ENCODE results near the gene TAGLN.
A peak's percentile ranks its signal among the peaks of the same experiment; 100 is the strongest.

Gene TAGLN

GRCh38 chr11:117171404-117172061 is 27.6 kb upstream of the TAGLN start:
- intact Hi-C loops (cut with DNase I; ENCODE audit: low total_unique reads) = no loop called here
- TF ChIP-seq, protein P1, sequence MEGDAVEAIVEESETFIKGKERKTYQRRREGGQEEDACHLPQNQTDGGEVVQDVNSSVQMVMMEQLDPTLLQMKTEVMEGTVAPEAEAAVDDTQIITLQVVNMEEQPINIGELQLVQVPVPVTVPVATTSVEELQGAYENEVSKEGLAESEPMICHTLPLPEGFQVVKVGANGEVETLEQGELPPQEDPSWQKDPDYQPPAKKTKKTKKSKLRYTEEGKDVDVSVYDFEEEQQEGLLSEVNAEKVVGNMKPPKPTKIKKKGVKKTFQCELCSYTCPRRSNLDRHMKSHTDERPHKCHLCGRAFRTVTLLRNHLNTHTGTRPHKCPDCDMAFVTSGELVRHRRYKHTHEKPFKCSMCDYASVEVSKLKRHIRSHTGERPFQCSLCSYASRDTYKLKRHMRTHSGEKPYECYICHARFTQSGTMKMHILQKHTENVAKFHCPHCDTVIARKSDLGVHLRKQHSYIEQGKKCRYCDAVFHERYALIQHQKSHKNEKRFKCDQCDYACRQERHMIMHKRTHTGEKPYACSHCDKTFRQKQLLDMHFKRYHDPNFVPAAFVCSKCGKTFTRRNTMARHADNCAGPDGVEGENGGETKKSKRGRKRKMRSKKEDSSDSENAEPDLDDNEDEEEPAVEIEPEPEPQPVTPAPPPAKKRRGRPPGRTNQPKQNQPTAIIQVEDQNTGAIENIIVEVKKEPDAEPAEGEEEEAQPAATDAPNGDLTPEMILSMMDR (IDR thresholded peaks at IDR 0.05) = no peak
- H3K9me3 ChIP-seq = no peaks in the 10 kb centered on the region
- H3K36me3 ChIP-seq = peaks cover 30 to 44% (median 34%) of the 10 kb centered on the region in 3 donors
- peaks cover 0 to 8% (median 0%) of the 10 kb centered on the region in 4 donors for H3K4me1 ChIP-seq
- no peak for DNase-seq
- H3K27me3 ChIP-seq = no peaks in the 10 kb centered on the region
- no peak overlapping the region for H3K4me3 ChIP-seq
- H3K27ac ChIP-seq = peak overlapping the region in 1 of 2 donors; percentile 19

DNA sequence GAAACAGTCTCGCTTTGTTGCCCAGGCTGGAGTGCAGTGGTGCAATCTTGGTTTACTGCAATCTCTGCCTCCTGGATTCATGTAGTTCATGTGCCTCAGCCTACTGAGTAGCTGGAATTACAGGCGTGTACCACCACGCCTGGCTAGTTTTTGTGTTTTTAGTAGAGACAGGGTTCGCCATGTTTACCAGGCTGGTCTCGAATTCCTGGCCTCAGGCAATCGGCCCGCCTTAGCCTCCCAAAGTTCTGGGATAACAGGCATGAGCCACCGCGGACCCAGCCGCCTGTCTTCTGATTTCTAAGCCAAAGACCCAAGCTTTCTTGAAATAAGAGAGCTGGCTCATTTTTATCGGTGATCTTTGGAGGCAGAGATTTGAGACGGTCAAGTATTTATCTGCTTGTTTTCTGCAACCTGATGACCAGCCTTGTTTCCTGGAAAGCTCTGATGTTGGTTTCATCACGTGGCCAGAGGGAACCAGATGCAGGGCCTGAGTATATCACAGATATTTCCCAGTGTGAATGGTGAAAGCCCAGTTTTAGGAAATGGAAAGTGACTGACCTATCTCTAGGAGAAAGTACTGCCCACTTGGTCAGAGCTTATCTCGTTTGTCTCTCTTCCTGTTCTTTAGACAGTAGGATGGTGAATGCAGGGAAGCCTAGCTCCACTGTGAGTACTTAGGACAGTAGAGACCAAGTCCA is 26.3 kb upstream of the TAGLN start:
- peaks cover 0 to 4% (median 3%) of the 10 kb centered on the region in 4 donors for H3K4me1 ChIP-seq
- H3K27me3 ChIP-seq = no peaks in the 10 kb centered on the region
- intact Hi-C loops (cut with DNase I; ENCODE audit: low total_unique reads) = no loop called here
- H3K36me3 ChIP-seq = peaks cover 20 to 32% (median 22%) of the 10 kb centered on the region in 3 donors
- H3K27ac ChIP-seq = peak overlapping the region; percentile 10 to 37
- H3K4me3 ChIP-seq = no peak overlapping the region
- H3K9me3 ChIP-seq = no peaks in the 10 kb centered on the region
- TF ChIP-seq, protein P1 (IDR thresholded peaks at IDR 0.05) = no peak
- DNase-seq = no peak

DNA sequence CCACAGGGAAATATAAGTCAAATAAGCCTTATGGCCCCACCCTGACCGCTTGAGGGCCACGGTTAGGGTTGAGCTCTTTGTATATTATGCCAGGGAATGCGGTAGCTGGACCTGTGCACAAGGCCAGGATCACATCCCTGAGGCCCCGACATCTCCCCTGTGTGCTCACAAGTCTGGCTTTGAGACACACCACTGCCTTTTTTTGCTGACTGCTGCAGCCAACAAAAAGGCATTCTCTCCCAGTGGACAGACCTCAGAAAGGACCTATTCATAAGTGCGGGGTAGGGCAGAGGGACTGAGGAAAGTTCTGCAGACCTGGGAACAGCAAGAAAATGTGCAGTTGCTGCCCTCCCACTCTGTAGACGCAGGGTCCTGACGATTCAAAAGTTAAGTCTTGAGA is 24.1 kb upstream of the TAGLN start:
- no peak for DNase-seq
- H3K36me3 ChIP-seq = peaks cover 7 to 15% (median 7%) of the 10 kb centered on the region in 3 donors
- H3K4me1 ChIP-seq = peaks cover 0 to 19% (median 13%) of the 10 kb centered on the region in 4 donors
- H3K4me3 ChIP-seq = no peak overlapping the region
- intact Hi-C loops (cut with DNase I; ENCODE audit: low total_unique reads) = no loop called here
- TF ChIP-seq, protein P1 (IDR thresholded peaks at IDR 0.05) = no peak
- no peak overlapping the region for H3K27ac ChIP-seq
- no peaks in the 10 kb centered on the region for H3K9me3 ChIP-seq
- H3K27me3 ChIP-seq = no peaks in the 10 kb centered on the region

GRCh38 chr11:117175781-117176180 is 23.4 kb upstream of the TAGLN start:
- no peak overlapping the region for H3K4me3 ChIP-seq
- no peaks in the 10 kb centered on the region for H3K9me3 ChIP-seq
- H3K4me1 ChIP-seq = peaks cover 2 to 25% (median 20%) of the 10 kb centered on the region in 4 donors
- H3K36me3 ChIP-seq = peaks cover under 1 to 10% (median 7%) of the 10 kb centered on the region in 3 donors
- DNase-seq = no peak
- intact Hi-C loops (cut with DNase I; ENCODE audit: low total_unique reads) = no loop called here
- H3K27me3 ChIP-seq = no peaks in the 10 kb centered on the region
- TF ChIP-seq, protein P1 (IDR thresholded peaks at IDR 0.05) = no peak
- no peak overlapping the region for H3K27ac ChIP-seq

GRCh38 chr11:117176186-117176585 is 23.0 kb upstream of the TAGLN start:
- TF ChIP-seq, protein P1 (IDR thresholded peaks at IDR 0.05) = no peak
- Histone ChIP-seq H3K27me3 (no peaks in the 10 kb centered on the region), H3K27ac (no peak overlapping the region), H3K9me3 (no peaks in the 10 kb centered on the region), H3K36me3 (peaks cover 0 to 7% (median 6%) of the 10 kb centered on the region in 3 donors), H3K4me1 (peaks cover 6 to 30% (median 24%) of the 10 kb centered on the region in 4 donors), H3K4me3 (no peak overlapping the region)
- intact Hi-C loops (cut with DNase I; ENCODE audit: low total_unique reads) = no loop called here
- no peak for DNase-seq

All from tibial artery (tissue), 4 donors.